SH-SY5Y (cell line): ENCODE results near the gene MAN2B2.

Source experiments
- GATA2 ChIP-seq: IDR thresholded peaks from 2 replicates; pipeline ENCODE4 v1.6.1; 2011; ENCODE audit warnings: mild to moderate bottlenecking, low read depth, low read length
- GATA3 ChIP-seq: IDR thresholded peaks from 2 replicates; pipeline ENCODE4 v1.6.1; 2011; ENCODE audit warnings: low read depth, mild to moderate bottlenecking, low read length, moderate library complexity

- no peak for TF ChIP-seq GATA3
- TF ChIP-seq GATA2: no peak
Observed at GRCh38 chr4:6580353-6580752, 5.4 kb downstream of the MAN2B2 start.
